ENCODE results near the gene HAT1.
"Not testable (repeated sequence)": the region's sequence is repeated elsewhere in the genome, so short reads cannot be mapped to it uniquely, and the experiment has no call there.

Gene HAT1

DNA sequence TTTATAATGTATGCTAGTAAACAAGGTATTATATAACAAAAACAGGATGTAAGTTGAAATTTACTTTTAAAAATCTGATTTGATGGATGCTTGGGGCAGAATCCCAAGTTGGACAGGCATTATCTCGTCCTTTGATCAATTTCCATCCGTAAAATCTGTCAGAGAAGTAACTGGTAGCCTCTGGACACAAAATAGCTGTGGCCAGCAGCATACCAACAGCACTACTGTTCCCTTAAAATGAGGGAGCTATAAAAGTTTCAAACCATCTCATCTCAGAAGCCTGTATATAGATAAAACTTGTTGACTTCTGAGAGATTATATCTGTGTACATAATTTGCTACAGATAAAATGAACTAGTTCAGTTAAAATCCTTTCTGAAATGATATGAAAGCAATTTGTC, 62.8 kb downstream of the HAT1 start:
- no peak for DNase-seq

- DNase-seq = no peak
These were observed 64.5 kb downstream of the HAT1 start for GRCh38 chr2:171986778-171987177.

- DNase-seq = no peak
These were observed 68.8 kb downstream of the HAT1 start for GRCh38 chr2:171991027-171991426.

DNA sequence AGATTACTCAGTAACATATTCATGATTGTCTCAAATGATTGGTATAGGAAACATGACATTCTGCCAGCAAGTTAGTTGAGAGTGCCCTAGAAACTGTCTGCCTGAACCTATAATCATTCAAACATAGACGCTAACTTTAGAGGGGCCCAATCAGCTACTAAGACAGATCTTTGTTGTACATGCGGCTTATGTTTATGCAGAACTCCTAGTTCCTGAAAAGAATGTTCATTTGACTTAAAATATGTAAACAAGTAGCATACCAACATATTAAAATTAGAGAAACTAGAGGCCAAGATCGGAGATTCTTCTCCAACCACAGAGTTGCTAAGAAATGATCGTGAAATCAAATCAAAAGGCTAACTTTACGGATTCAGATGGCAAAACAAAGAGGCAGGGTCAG, 73.3 kb downstream of the HAT1 start:
- no peak for DNase-seq

GRCh38 chr2:171996021-171996420, 73.8 kb downstream of the HAT1 start:
- no peak for DNase-seq

DNA sequence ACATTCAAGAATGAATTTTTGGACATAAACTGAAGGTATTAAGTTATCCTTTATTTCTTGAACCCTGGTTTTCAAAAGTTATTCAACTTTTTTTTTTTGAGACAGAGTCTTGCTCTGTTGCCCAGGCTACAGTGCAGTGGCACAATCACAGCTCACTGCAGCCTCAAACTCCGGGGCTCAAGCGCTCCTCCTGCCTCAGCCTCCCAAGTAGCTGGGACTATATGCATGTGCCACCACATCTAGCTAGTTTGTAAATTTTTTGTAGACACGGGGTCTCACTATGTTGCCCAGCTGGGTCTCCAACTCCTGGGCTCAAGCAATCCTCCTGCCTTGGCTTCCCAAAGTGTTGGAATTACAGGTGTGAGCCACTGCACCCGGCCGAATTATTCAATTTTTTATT, 74.8 kb downstream of the HAT1 start:
- not testable (repeated sequence) for DNase-seq

GRCh38 chr2:171999161-171999560, 76.9 kb downstream of the HAT1 start:
- no peak for DNase-seq

GRCh38 chr2:171999604-172000469, 77.6 kb downstream of the HAT1 start, which contains the start of gene METAP1D:
Gene METAP1D, plus strand, starts transcription at chr2:171999953. Its CDS starts 17 bp downstream, at chr2:171999970.
- DNase-seq = peak; percentile 14

- no peak for DNase-seq
These were observed 78.6 kb downstream of the HAT1 start for GRCh38 chr2:172000696-172001361.

GRCh38 chr2:172007372-172007771, 85.1 kb downstream of the HAT1 start:
- no peak for DNase-seq

- no peak for DNase-seq
These were observed 87.6 kb downstream of the HAT1 start for GRCh38 chr2:172009823-172010222.

- no peak for DNase-seq
These were observed 89.7 kb downstream of the HAT1 start for GRCh38 chr2:172011812-172012575.

DNA sequence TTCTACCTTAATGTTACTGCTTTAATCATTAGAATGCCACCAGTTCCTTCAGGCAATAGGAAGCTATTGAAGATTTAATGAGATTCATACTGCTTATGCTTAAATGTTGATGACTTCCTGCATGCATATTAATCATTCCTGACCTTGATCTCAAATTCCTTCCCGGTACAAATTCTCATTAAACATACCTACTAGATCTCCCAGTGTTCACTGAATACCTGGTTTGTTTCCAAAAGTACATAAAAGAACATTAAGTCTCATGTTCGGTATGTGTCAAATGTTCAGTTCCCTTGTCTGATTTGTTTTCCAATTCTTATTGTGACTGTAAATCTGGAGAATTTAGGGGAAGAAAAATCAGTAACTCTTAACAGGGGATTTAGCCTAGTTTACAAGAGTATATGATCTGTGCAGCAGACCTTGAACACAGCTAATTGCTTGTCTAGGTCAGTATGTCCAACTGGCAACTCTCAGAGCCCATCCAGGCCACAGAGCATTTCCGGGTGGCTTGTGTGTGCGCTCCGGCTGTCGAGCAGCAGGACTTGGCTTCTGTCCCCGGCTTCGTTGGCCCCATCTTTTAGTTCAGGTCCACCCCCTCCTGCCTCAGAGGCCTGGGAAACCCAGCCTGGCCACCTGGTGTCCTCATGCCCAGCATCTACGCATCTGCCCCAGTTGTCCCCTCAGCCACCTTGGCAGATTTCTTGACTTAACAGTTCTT, 90.6 kb downstream of the HAT1 start:
- DNase-seq = no peak

DNA sequence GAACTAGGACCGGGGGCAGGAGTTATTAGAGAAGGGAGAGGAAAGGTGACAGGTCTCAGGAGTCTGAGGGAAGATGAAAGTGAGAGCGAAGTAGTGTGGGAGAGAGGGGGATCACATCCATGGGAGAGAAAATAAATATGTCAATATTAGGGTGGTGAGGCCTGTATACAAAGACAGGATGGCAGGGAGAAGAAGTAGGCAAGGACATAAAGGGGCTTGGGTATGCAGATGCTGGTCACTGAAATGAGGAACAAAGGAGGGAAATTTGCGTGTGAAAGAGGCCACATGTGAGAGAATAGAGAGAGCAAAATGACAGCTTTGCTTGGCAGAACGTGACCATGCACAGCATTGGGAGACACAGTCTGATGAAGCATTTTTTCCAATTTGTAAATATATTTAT, 91.1 kb downstream of the HAT1 start:
- no peak for DNase-seq

DNA sequence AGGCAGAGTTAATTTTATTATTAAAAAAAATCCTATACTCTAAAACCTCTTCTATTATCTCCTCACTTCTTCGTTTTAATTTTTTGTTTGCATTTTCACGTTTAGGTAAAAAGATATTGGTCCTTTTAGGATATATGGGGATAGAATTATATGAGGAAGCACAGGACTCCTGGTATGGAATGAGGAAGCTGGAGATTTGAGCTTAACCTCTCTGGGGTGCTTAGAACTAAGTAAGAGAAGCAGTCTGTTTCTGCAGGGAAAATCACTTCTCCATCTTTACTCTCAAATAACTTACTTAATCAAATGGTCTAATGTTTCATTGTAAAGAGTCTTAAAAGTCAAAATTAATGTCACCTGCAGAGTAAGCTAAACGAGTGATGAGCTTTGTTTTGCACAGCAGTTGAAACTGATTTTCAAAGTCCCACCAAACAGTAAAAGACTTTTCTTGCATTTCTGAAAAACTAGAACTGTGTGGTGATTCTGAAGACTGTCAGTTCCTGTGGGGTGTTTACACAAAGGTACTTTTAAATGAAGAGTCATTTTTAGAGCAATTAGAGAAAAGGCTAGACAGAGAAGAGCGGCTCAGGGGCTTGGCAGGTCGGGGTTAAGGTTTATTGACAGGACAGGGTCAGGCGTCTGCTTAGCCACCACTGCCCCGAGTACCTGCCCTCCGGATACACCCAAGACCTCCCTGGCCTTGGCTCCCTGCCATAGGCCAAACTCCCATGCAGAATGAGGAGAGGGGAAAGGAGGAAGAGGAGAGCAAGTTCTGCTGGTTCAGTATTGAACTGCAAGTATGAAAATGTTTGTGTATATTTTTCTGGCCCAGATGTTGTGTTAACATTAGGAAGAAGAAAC, 99.0 kb downstream of the HAT1 start:
- no peak for DNase-seq

DNA sequence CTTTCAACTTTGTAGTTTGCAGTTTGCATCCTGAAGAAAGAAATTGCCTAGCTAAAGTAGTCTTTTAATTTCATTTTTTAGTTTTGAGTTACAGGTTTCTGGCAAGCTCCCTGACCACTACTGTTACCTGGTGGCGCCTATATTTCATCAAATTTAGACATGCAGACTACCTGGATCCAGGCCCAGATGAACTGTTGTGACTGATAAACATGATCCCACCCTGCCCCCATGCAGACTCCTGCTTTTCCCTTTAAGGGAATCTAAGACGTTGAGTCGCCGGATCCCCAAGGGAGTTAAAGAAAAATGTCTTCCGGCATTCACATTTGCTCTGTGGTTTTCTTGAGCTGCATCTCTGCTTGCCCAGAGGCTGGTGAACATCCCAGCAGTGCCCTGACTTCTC, 99.7 kb downstream of the HAT1 start:
- no peak for DNase-seq

DNA sequence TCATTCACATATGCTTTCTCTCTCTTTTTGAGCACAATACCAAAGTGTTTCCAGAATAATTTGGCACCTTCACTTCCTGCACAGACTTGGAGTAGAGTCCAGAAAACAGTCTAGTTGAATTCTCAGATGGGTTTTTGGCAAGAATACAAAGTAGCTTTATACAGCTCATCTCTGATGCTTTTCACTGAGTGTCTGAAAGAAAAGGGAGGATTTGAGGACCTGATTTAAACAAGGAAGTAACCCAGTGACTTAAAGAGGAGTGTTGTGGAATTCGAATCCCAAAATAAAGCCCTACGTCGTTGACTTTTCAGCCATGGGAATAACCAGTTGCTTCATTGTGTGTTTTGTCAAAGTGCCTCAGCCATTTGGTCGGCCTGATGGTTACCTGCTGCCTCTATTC, 109.3 kb downstream of the HAT1 start:
- DNase-seq = no peak
